A549 treated with AZD2906 at 1 μM for 4 hours (cell line): ENCODE results near the gene BICRAL. TPM values are rescaled to one million over a fixed set of nuclear protein-coding genes. Genes with fewer than 3 reads are reported as not detected.

Source experiments
- total RNA-seq: library from RNA; stranded (reverse); fragments of 200-300 nt; extraction: Qiagen RNA extraction; gene quantifications from 5 replicates; pipeline ENCODE4 v1.2.3, GENCODE V29; 2022

The BICRAL gene
- total RNA-seq = 2.2 to 3.1 TPM (median 2.8 TPM) in 5 replicates

DNA sequence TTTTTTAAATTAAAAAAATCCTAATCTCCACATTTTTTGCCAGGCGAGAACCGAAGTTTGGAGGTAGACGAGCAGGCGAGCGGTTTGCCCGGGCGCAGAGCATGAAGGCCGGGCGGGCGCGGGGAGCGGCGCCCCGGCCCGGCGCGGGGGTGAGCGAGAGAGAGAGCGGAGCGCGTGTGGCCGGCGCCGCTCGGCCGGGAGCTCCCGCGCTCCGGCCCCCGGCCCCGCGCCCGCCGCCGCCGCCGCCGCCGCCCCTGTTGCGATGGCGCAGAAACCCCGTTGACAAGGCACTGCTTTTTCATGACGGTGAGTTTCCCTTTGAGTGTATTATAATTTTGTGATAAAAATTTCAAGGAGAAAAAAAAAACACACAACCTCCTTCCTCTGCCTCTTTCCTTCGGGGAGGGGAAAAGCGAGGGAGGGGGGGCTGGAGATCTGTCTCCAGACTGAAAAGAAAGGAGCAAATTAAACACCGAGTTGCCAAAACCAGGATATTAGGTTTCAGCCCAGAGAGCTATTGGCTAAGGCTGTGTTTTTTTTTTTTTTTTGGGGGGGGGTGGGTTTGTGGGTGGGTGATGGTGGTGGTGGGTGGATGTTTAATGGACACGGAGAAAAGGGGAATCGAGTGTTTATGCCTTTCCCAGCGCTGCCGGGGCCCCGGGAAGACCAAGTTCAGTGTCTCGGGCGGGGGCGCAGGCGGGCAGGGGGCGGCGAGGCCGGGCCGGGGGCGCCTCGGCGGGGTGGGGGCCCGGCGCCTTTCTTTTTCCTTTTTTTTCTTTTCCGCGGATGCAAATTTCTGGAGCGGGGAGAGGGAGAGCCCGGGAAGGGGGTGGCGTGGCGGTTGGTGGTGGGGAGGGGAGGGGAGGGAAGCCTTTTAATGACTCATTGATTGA, at the start of gene BICRAL:
Gene BICRAL, plus strand, starts transcription at position 257 of the 893 bp plus-strand sequence. CDS start 39,971 bp downstream, outside the sequence.

DNA sequence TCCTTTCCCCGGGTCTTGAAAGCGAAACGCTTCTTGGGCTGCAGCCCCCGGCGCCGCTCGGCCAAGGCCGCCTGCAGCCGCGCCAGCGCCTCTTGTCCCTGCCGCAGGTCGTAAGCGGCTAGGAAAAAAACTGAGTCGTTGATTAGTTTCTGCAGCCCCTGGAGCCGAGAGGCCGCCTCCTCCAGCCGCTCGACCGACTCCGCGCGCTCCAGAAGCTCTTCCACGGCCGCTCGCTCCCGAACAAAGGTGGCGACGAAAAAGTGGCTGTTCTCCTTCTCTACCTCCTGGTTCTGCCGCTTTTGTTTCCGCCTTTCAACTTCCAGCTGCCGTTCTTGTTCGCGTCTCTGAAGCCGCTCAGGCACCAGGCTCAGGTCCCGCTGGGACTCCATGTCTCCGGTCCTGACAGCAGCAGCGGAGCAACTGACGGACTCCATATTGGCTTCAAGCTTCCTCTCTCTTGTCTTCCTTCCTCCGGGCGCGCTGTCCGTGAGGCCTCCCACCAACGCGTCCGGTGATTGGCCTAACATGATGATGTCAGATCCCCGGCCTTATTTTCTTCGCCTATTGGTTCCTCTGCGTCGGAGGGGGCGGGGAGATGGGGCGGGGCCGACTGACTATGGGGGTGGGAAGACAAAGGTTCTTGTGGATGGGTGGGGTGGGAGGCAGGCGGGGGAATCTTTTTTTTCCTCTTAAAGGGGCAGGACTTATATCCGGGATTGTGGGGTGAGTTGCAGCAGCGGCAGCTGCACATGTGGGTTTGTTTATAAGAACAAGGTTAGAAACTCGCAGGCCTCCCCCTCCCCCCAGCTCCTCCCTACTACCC, 36.0 kb upstream of the BICRAL start, which contains the start of gene TBCC:
Gene TBCC, minus strand, starts transcription at position 464 of the 823 bp plus-strand sequence. Its CDS starts 30 bp downstream, at position 434.

DNA sequence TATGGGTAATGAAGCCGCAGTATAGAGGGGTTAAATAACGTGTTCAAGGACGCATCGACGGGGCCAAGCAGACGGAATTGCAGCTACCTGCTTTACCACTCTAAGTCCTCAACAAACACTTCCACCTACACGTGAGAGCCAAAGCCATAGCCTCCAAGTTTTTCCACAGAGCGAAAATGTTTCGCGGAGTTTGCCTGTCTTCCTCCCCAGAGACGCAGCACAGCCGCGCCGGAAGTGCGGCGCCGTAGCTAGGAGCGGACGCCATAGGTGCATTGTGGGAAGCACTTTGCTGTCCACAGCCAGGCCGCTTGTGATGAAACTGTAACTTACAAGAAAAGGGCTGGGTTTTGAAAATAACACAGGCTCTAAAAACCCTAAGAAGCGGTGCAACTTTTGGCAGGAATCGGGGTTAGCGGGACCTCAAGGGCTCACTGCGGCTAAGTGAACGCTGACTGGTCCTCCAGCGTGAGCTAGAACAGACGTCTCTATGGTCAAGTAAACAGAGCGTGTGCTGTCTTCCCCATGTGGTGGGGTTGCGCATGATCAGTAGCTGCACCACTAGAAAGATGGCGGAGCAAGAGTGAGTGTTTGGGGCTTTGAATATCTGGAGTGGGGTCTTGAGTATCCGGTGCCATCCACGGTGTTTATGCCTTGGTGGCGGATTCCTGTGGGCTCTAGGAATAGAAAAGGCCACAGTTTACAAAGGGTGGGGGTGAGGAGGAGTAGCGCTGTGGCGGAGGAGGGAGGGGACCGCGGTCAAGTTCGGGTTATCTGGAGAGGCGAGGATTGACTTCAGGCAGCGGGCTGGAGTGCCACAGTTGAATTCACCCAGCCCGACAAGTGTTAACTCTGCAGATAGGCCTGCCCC, 97.8 kb downstream of the BICRAL start, which contains the start of gene RPL7L1:
Gene RPL7L1, plus strand, starts transcription at position 245 of the 868 bp plus-strand sequence. Its CDS starts 295 bp downstream, at position 540.

DNA sequence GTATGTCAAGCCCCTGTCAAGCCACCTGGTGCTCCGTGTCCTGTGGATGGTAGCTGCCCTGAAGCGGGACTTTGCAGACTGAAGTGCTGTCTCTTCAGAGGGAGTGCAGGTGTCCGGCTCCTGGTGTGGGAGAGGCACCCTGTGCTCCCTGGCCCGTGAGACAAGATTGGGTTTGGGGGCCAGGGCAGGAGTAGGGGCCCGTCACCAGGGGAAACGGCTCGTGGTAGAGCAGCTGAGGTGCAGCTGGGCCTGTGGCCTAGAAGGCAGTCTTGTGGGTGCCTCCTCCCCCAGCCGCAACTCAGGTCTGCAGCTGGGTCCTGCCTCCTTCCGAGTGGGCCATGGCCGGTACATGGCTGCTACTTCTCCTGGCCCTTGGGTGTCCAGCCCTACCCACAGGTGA, 133.9 kb downstream of the BICRAL start, which contains the start of gene PTCRA:
Gene PTCRA, plus strand, starts transcription at position 322 of the 400 bp plus-strand sequence. Its CDS starts 17 bp downstream, at position 339.

Other genes with a start within 250 kb of the BICRAL start
- 5.8 to 6.9 TPM (median 6.6 TPM) in 5 replicates for gene UBR2, start 218.0 kb upstream of the BICRAL start, total RNA-seq
- not detected in 5 replicates for gene PRPH2, start 59.5 kb upstream of the BICRAL start, total RNA-seq
- 15.3 to 18.4 TPM (median 15.6 TPM) in 5 replicates for gene TBCC, start 35.9 kb upstream of the BICRAL start, total RNA-seq
- gene RPL7L1, start 97.6 kb downstream of the BICRAL start, total RNA-seq = 55.3 to 98.5 TPM (median 60.4 TPM) in 5 replicates
- gene PTCRA, start 134.0 kb downstream of the BICRAL start, total RNA-seq = not detected in 5 replicates
- gene CNPY3, start 147.4 kb downstream of the BICRAL start, total RNA-seq = 36.8 to 45.0 TPM (median 43.5 TPM) in 5 replicates
- gene GNMT, start 178.7 kb downstream of the BICRAL start, total RNA-seq = 0.06 to 0.16 TPM (median 0.10 TPM) in 4 of 5 replicates, not detected in the other
- 6.2 to 9.7 TPM (median 9.3 TPM) in 5 replicates for gene PEX6, start 197.1 kb downstream of the BICRAL start, total RNA-seq
- 25.3 to 28.9 TPM (median 27.0 TPM) in 5 replicates for gene PPP2R5D, start 202.5 kb downstream of the BICRAL start, total RNA-seq
- gene MEA1, start 231.9 kb downstream of the BICRAL start, total RNA-seq = 85.6 to 93.3 TPM (median 91.2 TPM) in 5 replicates
- gene KLHDC3, start 232.2 kb downstream of the BICRAL start, total RNA-seq = 26.2 to 31.1 TPM (median 27.7 TPM) in 5 replicates
- 64.4 to 75.1 TPM (median 68.5 TPM) in 5 replicates for gene RRP36, start 239.6 kb downstream of the BICRAL start, total RNA-seq